ENCODE measurements around the gene ZNF14. TPM values are rescaled to one million over a fixed set of nuclear protein-coding genes. Genes with fewer than 3 reads are reported as not detected.

Gene ZNF14
- total and polyA plus RNA-seq, 9 of the 15 experiments (the other 6 are each of a cell fraction or from before 2014, with no cell fraction given) = 1.9 to 7.0 (median 4.0) TPM

GRCh38 chr19:19711934-19712828, 20.7 kb downstream of the ZNF14 start:
- no peak overlapping the region for H3K27ac ChIP-seq (ENCODE audit: extremely low read depth, low read depth, low read length)
- ATAC-seq (no peak), DNase-seq (ENCODE audit: extremely low read depth in 1 of 4, low spot score in 3 of 4) (no peak), FAIRE-seq (no peak)
- no peak overlapping the region for H3K9ac ChIP-seq (ENCODE audit: insufficient read depth in 1 of 2, low read depth in 2 of 2, low read length in 2 of 2)
- ChIA-PET CTCF (ENCODE audit: low intra/inter-chr PET ratio) (interaction anchor here (0.7 kb wide), 1 partner anchor 1108 kb away, joined by 3 read pairs; no protein-coding TSS in a partner anchor), POLR2A (no interaction called here)
- TF ChIP-seq SIN3B (IDR thresholded peaks at IDR 0.05; ENCODE audit: low read depth) = no peak
- TF ChIP-seq NR0B1 (IDR thresholded peaks at IDR 0.05; ENCODE audit: partially characterized antibody) = no peak
- no peak for TF ChIP-seq ZNF354B (CRISPR knock-in tag; IDR thresholded peaks at IDR 0.05)
- TF ChIP-seq KDM2B (CRISPR knock-in tag; IDR thresholded peaks at IDR 0.05) = no peak
- peak; percentile 94 for TF ChIP-seq ZNF75A (CRISPR knock-in tag; IDR thresholded peaks at IDR 0.05)
- TF ChIP-seq ZC3H4 (CRISPR knock-in tag; IDR thresholded peaks at IDR 0.05; ENCODE audit: borderline replicate concordance) = no peak
- no peak for TF ChIP-seq NFE2 (IDR thresholded peaks at IDR 0.05; ENCODE audit: low read depth)
- no peak for TF ChIP-seq ZNF384 (IDR thresholded peaks at IDR 0.05; ENCODE audit: low read depth, low read length)
- TF ChIP-seq HNRNPL (IDR thresholded peaks at IDR 0.05; ENCODE audit: low read depth, low read length) = no peak
- no peak for TF ChIP-seq PML (IDR thresholded peaks at IDR 0.05; ENCODE audit: low read length)
- no peak for TF ChIP-seq RAD51 (IDR thresholded peaks at IDR 0.05; ENCODE audit: borderline replicate concordance, low read depth)
- peak; percentile 83 for TF ChIP-seq ZNF274 (IDR thresholded peaks at IDR 0.05; ENCODE audit: borderline replicate concordance, low read depth, low read length)
- no peak for TF ChIP-seq MTA2 (IDR thresholded peaks at IDR 0.05; ENCODE audit: low read depth)
- no peak overlapping the region for H2AFZ ChIP-seq (ENCODE audit: low read depth, low read length)
- H3K9me3 ChIP-seq (replicated peaks; ENCODE audit: control insufficient read depth, insufficient read depth, low read depth, low read length) = peaks cover 41% of the 10 kb centered on the region
- in situ Hi-C loops (cut with MboI) = no loop called here
- 92% methylated on average over 10 of the region's 10 CpGs for WGBS (ENCODE audit: insufficient coverage, low coverage, missing lambda C conversion rate)
- no peaks in the 10 kb centered on the region for H4K20me1 ChIP-seq (replicated peaks; ENCODE audit: control insufficient read depth, insufficient read depth, low read length)
- no peak overlapping the region for H3K4me3 ChIP-seq
- intact Hi-C loops (cut with micrococcal nuclease) = no loop called here
- no peaks in the 10 kb centered on the region for H3K9me1 ChIP-seq (ENCODE audit: control insufficient read depth, insufficient read depth, low read length)
- peaks cover 30% of the 10 kb centered on the region for H3K36me3 ChIP-seq (ENCODE audit: control insufficient read depth, insufficient read depth, low read length)
- no peaks in the 10 kb centered on the region for H3K4me1 ChIP-seq (replicated peaks in 1 of 2; ENCODE audit: control insufficient read depth in 2 of 2, insufficient read depth in 2 of 2, low read length in 2 of 2)
- no peaks in the 10 kb centered on the region for H3K27me3 ChIP-seq (ENCODE audit: control insufficient read depth in 2 of 2, insufficient read depth in 2 of 2, low read length in 2 of 2)
- BruUV-seq (replicated peaks) = no TSS peak
- H3K79me2 ChIP-seq (ENCODE audit: control insufficient read depth, insufficient read depth, low read length) = no peaks in the 10 kb centered on the region; the same call in 2 of the 3 replicates
- H3K4me2 ChIP-seq (ENCODE audit: insufficient read depth, low read length) = no peak overlapping the region

Data from K562 (cell line).